GM13976 (cell line): Measurements from ENCODE around the gene DCDC2C.

Experiments used
- DNase-seq: peaks from one replicate; pipeline ENCODE4 v3.0.0; 2012; ENCODE audit warnings: low spot score
- in situ Hi-C: fragments of 300-500 bp; cut with MboI; formaldehyde crosslinking; loops from one replicate; pipeline ENCODE4 v1.12.0; 2022; ENCODE audit warnings: low sequenced_read_pairs, mixed read lengths, inconsistent platforms; ENCODE audit not compliant: unreplicated experiment
- TF ChIP-seq, protein P1 (sequence below): IDR thresholded peaks from 2 replicates; pipeline ENCODE4 v1.5.1; 2012; ENCODE audit warnings: borderline replicate concordance, mild to moderate bottlenecking; ENCODE audit not compliant: insufficient read depth; ENCODE audit errors: extremely low read depth, missing control alignments, control extremely low read depth

DCDC2C gene

DNA sequence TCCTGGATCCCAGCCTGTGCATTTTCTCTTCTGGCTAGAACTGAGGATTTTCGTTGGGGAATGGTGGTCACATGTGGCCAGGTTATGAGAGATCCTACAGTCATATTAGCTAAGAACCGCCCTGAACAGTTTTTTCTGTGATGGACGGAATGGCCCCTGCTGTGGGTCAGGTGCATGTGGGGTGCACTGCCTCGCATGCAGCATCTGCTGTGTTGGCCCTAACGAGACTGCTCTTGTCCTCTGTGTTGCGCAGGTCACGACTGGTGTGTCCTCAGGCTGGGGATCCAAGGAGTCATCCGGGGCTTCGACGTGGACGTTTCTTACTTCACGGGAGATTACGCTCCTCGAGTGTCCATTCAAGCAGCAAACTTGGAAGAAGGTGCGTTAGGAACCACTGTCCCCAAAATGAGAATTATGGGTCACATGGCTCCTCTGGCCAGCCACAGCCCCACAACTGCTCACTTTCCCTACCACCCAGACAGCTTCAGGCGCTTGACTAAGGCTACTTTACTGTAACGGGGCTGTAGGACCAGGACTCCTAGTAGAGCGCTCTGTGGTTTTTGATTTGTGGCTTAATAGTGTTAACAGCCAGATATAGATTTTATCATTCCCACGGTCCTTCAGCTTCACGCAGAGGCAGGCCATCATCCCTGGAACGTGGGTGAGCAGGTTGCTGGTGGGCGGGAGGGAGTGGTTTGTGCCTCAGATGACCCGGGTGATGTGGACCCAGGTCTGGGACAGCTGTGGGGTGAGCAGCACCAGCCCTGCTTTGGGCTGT lies 23.6 kb upstream of the DCDC2C start:
- TF ChIP-seq, protein P1, sequence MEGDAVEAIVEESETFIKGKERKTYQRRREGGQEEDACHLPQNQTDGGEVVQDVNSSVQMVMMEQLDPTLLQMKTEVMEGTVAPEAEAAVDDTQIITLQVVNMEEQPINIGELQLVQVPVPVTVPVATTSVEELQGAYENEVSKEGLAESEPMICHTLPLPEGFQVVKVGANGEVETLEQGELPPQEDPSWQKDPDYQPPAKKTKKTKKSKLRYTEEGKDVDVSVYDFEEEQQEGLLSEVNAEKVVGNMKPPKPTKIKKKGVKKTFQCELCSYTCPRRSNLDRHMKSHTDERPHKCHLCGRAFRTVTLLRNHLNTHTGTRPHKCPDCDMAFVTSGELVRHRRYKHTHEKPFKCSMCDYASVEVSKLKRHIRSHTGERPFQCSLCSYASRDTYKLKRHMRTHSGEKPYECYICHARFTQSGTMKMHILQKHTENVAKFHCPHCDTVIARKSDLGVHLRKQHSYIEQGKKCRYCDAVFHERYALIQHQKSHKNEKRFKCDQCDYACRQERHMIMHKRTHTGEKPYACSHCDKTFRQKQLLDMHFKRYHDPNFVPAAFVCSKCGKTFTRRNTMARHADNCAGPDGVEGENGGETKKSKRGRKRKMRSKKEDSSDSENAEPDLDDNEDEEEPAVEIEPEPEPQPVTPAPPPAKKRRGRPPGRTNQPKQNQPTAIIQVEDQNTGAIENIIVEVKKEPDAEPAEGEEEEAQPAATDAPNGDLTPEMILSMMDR: no peak
- DNase-seq: no peak
- in situ Hi-C loops: no loop called here

DNA sequence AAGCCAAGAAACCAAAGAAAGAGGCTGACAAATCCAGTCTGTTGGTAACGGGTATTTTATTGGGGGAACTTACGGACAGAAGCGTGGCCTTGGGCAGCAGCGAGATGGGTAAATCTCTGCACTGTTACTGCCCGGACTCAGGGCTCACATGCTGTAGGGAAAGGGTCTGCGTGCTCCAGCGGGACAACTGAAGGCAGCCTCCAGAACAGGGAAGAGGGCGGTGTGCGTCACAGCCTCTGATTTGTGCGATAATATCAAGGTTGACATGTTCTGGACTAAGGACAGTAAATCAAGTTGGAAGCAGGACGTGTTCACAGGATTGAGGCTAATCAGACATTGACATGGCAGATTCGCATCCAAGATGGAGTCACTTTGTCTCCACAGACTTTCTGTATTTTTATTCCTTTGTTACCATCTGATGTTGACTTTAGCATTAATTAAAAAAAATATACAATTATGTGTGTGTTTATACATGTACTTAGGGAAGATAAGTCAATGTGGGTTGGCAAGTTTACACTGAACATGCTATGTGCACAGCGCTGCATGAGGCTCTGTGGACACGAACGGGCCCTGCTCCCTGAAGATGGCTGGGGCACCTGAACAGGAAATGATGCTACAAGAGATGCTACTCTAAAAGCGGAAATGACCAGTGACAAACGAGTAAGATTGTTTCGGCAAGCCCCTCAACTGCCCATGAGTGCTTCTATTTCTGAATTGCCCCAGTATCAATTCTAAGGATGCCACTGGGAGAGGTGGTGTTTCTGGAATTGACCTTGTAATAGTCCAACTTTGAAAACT lies 22.6 kb upstream of the DCDC2C start:
- DNase-seq: no peak
- in situ Hi-C loops: no loop called here
- TF ChIP-seq, protein P1: no peak

DNA sequence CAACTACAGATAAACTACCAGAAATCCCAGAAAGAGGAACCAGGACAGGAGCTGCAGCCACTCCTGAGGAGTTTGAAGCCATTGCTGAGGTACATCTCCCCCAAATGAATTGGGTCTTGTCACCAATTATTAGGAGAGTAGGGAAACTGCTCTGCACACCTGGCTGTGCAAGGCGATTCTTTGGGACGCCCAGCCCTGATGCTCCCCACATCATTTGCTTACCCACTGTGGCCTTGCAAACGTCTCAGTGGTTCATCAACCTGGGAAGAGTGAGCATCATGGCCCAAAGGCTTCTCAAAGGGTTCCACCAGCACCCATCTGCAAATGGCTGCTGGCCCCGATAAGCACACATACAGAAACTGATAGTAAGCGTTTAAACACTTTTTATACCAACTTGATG lies 21.8 kb upstream of the DCDC2C start:
- TF ChIP-seq, protein P1: no peak
- in situ Hi-C loops: no loop called here
- DNase-seq: no peak

DNA sequence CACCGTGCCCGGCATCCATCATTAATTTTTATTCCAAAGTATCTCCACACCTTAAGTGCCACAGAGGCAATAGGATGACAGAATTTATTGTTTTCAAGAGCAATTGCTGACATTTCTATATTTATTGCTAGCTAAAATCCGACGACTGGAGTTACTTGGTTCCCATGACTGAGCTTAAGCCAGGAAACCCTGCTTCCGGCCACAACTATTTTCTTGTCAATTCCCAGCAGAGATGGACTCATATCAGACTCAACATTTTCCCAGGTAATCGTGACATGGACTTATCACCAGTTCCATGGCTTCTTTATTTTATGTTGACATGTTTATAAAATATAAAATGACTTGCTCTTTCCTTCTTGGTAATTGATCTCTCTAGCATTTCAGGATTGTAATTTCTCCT lies 20.6 kb upstream of the DCDC2C start:
- TF ChIP-seq, protein P1: no peak
- in situ Hi-C loops: no loop called here
- DNase-seq: no peak

DNA sequence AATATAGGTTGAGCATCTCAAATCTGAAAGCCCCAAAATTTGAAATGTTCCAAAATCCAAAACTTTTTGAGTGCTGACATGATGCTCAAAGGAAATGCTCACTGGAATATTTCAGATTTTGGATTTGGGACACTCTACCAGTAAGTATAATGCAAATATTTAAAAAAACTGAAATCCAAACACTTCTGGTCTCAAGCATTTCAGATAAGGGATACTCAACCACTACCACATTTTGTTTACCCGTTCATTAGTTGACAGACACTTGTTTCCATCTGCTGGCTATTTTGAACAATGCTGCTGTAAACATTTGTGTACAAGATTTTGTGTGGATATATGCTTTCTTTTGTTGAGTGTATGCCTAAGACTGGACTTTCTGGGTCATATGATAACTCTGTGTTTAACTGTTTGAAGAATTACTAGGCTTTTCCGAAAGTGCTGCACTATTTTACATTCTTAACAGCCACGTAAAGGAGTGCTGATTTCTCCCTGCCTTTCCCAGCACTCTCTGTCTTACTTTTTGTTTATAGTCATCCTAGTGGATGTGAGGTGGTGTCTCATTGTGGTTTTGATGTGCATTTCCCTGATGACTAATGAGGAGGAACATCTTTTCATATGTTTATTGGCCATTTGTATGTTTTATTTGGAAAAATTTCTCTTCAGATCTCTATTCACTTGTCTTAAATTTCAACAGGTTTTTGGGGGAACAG lies 19.5 kb upstream of the DCDC2C start:
- in situ Hi-C loops: no loop called here
- no peak for DNase-seq
- TF ChIP-seq, protein P1: no peak

DNA sequence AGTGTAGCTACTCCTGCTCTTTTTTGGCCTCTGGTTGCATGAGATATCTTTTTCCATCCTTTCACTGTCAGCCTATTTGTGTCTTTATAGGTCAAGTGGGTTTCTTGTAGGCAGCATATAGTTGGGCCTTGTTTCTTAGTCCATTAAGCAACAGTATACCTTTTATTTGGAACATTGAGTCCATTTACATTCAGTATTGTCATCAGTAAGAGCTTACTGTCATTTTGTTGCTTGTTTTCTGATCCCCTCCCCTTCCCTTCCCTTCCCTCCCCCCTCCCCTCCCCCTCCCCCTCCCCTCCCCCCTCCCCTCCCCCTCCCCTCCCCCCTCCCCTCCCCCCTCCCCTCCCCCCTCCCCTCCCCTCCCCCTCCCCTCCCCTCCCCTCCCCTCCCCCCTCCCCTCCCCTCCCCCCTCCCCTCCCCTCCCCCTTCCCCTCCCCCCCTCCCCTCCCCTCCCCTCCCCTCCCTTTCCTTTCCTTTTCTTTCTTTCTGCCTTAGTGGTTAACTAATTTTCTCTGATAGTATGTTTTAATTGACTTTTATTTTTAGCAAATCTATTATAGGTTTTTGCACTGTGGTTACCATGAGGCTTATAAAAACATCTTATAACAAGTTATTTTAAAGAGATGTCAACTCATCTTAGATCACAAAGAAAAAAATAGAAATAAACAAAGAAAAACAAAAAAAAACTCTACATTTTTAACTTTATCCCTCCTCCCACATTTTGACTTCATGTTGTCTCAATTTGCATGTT lies 13.2 kb upstream of the DCDC2C start:
- no peak for DNase-seq
- in situ Hi-C loops: no loop called here
- TF ChIP-seq, protein P1: no peak
